ENCODE measurements around the gene AUP1.
A peak's percentile ranks its signal among the peaks of the same experiment; 100 is the strongest.

The AUP1 gene

DNA sequence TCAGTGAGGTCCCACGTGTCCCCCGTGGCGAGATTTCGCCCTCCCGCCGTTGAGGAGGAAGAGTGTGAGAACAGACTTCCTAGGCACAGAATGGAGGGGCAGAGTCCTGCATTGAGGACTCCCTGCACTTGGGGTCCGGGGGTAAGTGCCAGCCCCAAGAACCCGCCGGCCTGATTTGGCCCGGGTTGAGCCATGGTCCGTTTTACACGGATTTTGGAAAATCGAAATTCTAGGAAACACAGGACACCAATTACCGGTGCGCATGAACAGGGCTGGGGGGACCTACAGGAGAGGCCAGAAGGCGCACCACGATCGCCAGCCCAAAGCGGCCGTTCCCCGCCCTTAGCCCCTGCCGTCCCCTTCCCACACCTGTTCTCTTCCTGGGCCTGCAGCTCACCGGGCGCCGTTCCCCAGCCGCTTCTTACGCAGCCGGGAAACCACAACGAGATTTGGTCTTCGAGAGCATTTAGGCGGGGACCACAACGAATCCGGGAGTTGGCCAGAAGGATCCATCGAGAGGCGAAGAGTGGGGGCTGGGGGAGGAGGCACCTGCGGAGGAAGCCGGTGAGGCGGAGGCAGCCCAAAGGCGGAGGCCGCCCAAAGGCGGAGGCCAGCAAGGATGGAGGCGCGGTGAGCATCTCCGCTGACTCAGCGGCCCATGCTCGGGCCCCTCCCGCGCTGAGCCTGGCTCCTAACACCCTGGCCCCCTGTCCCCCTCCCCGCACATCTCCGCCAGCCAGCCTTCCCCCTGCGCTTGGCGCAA is 15.7 kb downstream of the AUP1 start:
- peak; percentile 31 for DNase-seq (ENCODE audit: low spot score)

DNA sequence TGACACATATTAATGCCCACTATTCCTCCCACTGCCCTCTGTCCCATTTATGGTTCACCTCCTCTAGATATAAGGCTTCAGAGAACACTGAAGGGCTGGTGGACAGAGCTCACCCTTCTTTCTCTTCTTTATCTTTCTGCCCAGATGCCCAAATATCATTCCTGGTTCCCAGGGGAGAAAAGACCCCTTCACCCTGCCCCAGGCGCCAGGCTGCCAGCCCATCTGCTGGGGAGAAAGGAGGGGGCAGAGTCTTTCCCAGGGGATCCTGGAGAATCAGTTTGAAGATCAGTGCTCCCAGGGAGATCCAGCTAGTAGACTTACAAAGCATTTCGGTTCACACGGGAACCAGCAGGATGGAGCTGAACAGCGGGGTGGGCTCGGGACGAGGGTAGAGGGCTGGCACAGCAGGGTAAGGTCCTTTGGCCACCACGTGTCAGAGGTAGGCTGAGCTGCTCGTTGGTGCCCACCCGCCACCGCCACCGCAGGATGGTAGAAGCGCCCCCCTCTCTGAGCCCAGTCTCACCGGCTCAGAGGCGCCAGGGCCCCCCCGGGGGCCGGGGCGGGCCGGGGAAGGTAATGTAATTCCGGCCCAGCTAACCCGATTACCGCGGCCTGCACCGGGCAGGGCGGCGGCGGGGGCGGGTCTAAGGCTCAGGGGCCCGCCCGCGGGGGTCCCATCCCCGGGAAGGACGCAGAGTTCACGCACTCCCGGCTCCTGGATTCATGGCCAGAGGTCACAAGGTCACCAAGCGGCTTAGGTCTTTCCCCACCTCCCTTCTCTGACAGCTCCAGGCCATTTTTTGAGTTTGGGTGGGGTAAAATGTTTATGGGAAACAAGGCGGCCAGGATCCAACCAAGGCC is 16.5 kb downstream of the AUP1 start:
- no peak for DNase-seq (ENCODE audit: low spot score)

DNA sequence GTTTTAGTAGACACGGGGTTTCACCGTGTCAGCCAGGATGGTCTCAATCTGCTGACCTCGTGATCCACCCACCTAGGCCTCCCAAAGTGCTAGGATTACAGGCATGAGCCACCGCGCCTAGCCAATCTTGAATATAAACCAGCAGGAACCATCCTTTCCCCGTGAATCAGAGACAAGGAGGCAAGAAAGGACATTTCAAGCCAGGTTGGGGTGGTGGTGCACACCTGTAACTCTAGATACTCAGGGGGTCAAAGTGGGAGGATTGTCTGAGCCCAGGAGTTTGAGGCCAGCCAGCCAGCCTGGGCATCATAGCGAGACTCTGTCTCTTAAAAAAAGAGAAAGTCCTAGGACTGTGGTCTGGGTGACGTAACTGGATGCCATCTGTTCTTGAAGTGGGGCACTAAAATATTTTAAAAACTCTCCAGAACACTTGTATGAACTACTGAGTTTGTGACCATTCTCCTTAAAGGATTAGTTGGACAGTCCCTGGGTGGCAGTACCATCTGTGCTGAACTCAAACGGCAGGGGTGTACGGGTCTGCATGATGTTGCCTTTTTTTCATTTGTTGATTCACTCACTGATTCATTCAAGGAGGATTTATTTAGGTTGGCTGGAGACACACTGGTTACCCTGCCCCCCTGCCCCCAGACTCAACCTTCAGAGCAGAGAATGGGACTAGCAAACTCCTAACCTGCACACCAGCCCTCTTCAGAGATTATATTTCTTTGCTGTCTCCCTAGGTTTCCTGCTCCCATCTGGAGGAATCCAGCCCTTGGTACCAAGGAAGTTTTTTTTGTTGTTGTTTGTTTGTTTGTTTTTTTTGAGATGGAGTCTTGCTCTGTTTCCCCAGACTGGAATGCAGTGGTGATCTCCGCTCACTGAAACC is 18.2 kb downstream of the AUP1 start:
- DNase-seq (ENCODE audit: low spot score): no peak

DNA sequence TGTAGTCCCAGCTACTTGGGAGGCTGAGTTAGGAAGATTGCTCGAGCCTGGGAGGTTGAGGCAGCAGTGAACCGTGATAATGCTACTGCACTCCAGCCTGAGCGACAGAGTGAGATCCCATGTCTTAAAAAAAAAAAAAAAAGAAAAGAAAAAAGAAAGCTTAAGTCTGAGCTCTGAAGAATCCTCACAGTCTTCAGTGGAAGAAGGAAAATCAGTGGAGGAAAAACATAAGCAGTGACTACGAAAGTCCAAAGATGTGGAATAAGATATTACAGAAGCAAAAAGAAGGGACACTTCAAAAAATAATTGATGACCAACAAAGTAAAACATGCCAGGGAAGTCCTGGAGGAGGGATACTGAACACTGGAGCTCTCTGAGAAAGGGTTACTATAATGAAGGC is 19.2 kb downstream of the AUP1 start:
- no peak for DNase-seq (ENCODE audit: low spot score)

DNA sequence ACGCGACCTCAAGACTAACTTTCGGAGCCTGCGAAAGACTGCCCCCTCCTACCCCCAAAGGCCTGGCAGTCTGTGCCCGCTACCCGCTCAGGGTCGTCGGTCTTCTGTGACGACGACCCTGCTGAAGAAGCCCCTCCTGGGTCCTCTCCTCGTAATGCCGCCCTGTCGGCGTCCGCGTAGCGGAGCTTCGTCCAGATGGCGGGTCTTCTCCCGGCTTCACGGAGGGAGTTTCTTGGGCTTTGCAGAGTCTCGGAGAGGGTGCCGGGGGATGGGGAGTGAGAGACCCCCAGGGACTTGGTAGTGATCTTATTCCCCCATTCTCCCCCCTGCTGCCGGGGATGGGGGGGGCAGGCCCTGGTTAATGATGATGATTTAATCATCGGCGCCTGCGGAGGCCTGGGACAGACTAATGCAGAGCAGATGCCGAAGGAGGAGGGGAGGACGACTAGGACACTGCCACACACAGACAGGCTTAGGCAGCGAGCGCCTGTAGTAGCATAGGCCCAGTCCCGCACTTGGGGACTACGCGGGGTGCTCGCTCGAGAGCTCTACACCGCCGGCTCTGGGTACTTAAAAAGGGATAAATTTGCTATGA is 21.5 kb downstream of the AUP1 start:
- DNase-seq (ENCODE audit: low spot score): no peak

DNA sequence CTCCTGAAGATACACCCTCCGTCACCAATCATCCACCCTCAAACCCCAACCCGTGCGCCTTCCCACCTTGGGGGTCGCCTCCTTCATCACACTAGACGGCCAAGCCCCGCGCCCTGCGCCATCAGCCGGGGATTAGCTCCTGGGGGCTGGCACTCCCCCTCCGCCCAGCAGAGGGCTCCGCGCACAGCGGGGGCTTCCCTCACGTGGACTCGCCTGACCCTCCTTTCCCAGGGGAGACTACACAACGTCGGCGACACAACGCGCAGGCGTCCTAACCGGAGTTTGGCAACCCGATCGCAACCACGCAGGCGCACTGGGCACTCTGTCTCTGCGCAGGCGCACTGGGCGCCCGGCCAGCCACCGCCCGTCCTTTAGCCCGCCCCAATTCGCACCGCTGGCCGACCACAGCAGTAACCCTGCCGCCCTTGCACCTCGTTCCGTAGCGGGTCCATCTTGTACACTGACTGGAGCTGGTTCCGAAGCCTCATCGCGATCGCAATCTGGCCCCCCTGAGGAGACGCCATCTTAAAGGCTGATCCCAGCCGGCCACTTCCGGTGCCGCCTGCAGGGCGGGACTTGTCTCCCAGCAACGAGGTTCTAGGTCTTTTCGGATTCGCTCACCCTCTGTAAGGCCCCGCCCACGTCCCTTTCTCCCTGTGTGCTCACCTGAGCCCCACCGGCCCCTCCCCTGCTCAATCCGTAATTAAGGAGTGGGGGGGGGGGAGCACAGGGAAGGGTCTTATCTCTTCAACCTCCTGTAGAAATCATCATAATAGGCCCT is 22.2 kb downstream of the AUP1 start, which contains the start of gene PCGF1:
Gene PCGF1, minus strand, starts transcription at position 551 of the 781 bp plus-strand sequence. Its CDS starts 27 bp downstream, at position 524.
- DNase-seq (ENCODE audit: low spot score): peak; percentile 98

DNA sequence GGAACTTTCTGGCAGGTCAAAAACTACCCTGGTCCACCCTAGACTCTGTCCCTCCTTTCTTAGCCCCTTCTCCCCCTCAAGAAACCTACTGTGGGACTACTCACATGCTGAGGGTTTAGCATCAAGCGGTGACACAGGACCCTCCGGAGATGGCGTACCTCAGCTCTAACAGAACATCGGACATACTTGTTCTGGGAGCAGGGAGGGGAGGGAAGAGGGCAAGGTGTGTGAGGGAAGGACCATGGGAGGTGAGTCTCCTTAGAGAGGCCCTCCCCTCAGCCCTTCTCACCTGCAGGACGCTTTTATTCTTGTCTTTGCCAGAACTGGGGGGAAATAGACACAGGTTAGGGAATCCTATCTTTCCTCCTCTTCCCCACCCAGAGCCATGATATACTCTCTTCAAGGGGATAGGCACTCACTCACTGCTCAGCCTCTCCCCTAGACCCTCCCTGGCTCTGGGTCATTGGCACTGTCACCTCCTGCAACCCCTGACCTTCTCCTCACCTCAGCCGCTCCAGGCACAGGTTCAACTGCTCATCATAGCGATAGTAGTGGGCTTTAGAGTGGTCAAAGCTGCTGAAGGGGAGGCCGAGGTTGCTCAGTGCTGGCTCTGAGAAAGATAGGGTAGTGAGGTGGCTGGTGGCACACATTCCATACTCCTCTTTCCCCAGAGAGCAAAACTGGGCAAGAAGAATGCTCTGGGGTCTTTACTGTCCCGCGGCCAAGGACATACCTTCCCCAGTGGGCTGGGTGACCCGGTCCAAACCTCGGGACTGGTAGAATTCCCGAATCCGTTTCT is 23.9 kb downstream of the AUP1 start:
- no peak for DNase-seq (ENCODE audit: low spot score)

DNA sequence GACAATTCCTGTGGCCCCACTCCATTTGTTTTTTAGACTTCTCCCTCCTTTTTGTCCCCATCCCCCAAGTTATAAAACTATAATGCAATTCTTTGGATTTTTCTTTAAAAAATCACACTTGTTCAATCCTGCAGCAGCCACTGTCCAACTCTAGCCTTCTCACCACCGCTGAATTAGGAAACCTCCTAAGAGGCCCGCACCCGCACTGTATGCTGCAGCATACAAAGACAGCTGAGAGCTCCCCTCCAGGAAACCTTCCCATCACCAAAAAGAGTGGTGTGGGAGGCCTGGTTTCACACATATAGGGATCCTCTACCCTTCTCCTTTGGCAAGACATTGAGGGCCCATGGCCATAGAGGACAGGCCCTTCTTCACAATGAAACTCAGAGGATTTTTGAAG is 24.9 kb downstream of the AUP1 start:
- DNase-seq (ENCODE audit: low spot score): no peak

DNA sequence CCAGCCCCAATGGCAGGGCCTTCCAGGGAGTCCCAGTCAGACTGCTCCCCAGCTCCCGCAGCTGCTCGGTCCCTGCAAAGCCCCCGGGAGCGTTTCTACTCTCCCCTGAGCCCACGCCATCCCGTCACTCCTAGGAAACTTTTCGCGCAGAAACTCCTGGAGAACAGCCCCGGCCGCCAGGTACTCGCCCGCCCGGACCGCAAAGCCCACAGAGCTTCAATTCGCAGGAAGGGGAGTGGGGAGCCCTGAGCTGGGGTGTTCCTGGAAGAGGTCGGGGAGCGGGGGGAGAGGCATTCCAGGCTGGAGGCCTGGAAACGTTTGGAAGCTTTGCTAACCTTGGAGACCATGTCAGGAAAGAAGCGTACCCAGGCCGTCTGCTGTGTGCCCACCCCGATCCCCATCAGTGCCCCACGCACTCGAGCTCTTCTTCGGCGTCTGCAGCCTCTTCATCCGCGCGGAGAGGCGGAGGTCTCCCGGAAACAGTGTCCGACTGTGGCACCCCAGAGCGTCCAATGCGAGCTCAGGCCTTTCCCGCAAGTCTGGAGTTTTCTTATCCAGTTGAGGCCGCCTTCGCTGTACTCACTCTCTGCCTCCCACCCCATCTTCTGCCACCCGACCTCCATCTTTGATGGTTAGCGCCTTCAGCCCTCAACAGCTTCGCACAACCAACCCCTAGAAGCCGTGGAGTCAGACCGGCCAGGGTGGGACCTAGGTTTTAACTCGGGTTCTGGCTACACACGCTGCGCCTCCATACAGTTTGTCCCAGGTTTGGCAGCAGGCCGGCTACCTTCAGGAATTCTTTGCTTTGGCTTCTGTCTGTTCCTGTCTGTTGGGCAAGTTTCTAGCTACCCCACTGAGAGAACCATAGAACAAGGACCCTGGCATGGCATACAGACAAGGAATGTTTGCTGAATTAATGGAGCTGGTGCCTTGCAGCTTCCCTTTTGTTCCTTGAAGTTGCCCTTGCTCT is 25.7 kb downstream of the AUP1 start:
- DNase-seq (ENCODE audit: low spot score): no peak

DNA sequence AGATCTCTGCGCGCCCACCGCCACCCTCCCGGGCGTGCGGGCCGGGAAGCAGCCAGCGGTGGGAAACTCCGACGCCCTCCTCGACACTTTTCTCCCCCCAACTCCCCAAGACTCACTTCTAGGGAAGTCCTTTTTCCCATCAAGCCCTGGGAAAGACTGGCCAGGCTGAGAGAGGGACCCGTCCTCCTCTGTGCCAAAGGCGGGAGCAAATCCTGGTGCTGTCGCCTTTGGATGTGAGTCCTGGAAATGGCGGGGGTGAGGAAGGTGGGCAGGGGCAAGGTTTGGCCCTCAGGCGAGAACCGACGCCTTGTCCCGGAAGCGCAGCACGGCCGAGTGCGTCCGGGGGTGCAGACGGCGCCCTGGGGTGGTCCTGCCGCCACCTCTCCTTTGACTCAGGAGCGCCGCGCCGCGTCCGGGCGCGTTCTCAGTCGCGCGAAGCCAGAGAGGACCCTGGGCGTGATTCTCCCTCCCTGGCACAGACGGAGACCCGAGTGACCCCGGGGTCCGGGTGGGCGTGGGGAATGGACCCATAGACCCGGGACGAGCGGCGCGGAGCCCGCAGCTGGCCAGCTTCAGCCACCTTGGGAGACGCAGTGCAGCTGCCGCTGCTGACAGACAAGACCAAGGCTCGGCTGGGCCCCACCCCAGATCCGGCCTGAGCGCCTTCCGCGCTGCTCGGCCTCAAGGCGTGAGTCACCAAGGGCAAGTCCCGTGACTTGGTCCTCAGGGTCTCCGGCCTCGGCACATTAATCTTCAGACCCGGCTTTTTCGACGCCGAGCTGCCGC is 26.6 kb downstream of the AUP1 start:
- DNase-seq (ENCODE audit: low spot score): peak; percentile 56

DNA sequence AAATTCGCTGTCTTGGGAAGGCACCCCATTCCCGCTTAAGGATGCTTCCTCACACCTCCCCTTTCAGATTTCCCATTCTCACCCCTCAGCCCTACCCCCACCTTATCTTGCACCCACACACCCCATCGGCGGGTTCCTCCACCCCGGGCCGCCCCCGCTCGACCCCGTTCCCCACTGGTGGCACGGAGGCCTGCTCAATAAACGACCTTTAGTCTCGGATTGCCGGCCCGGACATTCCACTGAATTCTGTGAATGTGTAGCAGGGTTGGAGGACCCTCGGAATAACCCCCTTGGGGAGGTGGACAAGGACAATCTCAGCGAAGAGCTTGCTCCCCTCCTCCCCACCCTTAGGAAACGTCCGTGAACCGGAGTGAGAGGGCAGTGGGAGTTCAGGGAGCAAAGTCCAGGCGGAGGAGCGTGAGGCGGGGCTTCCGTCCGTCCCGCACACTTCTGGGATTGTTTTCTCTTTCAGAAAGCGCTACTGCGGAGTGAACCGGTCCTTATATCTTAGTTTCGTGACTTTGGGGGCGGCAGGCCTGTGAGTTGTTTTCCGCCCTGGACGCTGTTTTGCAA is 27.3 kb downstream of the AUP1 start:
- DNase-seq (ENCODE audit: low spot score): no peak

DNA sequence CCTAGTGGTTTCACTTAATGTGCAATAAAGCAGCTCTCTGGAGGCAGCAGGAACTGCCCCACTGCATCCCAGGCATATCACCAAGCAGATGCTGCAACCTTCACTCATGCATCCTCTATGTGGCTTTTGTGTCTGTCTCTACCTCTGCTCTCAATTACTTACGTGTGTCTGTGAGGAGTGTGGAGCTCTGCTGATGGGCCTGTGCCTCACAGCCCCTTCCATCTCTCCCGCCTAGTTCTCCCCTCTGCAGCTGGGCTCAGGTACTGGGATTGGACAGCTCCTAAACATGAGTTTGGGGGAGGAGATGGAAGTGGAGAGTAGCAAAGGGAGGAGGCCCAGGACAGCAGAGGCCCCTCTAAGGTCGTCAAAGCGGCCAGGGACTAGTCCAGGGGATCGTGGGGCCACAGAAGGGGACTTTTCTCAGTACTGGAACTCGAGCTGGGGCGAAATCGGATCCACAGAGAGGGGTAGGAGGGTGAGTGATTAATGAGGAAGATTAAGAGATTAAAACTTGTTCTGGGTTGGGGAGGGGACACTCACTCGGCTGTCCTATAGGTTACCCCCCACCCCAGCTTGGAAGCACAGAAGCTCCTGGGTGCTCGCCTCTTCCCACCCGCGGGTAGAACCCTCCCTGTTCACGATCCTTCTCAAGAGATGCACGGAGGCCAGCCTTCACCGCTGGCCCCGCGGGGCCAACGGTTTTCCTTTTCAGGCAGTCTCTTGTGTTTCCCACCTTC is 28.0 kb downstream of the AUP1 start:
- no peak for DNase-seq (ENCODE audit: low spot score)

DNA sequence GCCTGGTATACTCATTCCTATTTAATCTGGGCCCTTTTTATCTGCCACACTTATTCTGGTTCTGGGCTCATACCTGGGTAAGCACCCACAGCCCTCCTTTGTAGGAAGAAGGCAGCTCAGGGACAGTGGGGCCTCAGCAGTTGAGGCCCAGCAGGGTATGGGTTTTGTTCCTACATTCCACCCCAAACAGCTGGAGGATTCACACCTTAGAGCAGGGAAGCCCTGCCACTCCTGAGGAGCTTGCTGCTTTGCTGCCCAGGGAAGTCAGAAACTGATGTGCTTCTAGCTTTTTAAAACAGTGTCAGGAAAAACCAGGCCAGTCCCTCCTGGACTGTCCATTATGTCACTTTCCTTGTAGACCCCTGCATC is 28.9 kb downstream of the AUP1 start:
- DNase-seq (ENCODE audit: low spot score): no peak

DNA sequence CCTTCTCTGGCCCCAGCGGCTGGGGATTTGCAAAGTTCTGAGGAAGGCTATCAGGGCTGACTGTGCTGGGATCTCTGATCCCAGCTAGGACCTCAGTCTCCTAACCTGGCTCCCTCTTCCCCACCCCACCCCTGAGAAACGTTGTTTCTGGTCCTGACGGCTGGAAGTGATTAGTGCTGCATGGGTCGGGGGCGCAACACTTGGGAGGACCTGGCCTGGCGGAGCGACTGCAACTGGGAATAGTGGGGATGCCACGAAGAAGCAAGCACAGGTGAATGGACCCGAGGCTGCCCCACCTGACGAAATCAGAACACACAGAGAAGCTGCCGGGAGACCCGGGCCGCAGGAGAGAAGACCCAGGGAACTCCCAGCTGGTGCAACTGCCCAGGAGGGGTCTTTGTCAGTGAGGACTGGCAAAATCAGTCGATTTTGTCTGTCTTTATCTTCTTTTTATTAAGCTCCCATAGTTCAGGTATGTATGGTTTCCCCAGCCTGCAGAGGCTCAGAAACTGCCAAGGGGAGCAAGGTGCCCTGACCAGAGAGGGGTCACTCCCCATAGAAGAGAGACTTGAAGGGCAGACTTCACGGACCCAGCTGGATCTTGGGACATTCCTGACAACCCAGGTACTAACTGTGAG is 29.4 kb downstream of the AUP1 start:
- no peak for DNase-seq (ENCODE audit: low spot score)

DNA sequence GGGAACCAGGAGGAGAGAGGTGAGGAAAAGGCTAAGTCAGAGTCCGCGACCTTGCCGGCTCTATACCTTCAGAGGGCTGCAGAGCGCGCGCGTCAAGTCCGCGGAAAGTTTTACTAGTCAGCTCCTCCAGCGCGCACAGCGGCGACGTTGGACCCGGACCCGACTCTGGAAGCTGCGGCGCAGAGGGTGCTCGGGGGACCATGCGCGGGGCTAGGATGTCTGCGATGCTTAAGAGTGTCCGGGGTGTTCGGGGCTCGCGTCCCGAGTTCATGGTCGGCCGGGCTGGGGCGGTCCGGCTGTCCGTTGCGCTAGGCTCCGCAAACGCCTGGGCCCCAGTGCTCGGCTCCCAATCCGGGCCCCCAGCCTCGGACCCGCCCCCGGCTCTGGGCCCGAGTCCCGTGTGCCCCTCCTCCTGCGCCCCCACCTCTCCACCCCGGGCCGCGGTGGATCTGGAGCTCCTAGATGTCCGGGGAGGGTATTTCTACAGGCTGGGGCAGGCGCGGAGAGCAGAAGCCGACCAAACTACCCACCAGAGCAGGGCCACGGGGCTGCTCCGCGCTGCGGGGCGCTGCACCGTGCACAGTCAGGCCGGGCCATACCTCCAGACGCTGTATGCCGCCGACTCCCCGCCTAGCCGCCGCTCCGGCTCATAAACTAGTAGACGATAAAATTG is 30.1 kb downstream of the AUP1 start, which contains the start of gene LBX2:
Gene LBX2, minus strand, starts transcription at position 337 of the 673 bp plus-strand sequence. Its CDS starts 66 bp downstream, at position 271.
- DNase-seq (ENCODE audit: low spot score): no peak

All from CD4-positive, alpha-beta T cell treated with Interleukin-15 for 4 hours (primary cell).